Fibroblast of skin of left quadriceps (primary cell): Measurements from ENCODE around the gene PCP2.
A peak's percentile ranks its signal among the peaks of the same experiment; 100 is the strongest.

ENCODE experiments used
- DNase-seq, 2 experiments: peaks; one replicate each; pipeline ENCODE4 v3.0.0-alpha.2; 2013; ENCODE audit warnings: low read depth in 2 of 2

The PCP2 gene

GRCh38 chr19:7638802-7639465, 5.4 kb upstream of the PCP2 start:
- no peak for DNase-seq

- no peak for DNase-seq
Observed at GRCh38 chr19:7637374-7638256, 4.1 kb upstream of the PCP2 start.

GRCh38 chr19:7636691-7637373, 3.3 kb upstream of the PCP2 start, which contains the start of gene STXBP2:
Gene STXBP2, plus strand, starts transcription at chr19:7637110. Its CDS starts 40 bp downstream, at chr19:7637150.
- no peak for DNase-seq

- no peak for DNase-seq
Observed at GRCh38 chr19:7636317-7636690, 2.8 kb upstream of the PCP2 start.

GRCh38 chr19:7635670-7636069, 2.2 kb upstream of the PCP2 start:
- DNase-seq = no peak

GRCh38 chr19:7632340-7633203, 947 bp downstream of the PCP2 start:
- DNase-seq = no peak

GRCh38 chr19:7631577-7631976, 1.9 kb downstream of the PCP2 start:
- DNase-seq = no peak

GRCh38 chr19:7629347-7630054, 4.0 kb downstream of the PCP2 start, which contains the start of the genes PET100 and XAB2:
Gene PET100, plus strand, starts transcription at chr19:7629793. Its CDS starts 41 bp downstream, at chr19:7629834.
Gene XAB2, minus strand, starts transcription at chr19:7629545. Its CDS starts 18 bp downstream, at chr19:7629527.
- DNase-seq = peak; percentile 97 to 98

- no peak for DNase-seq
Observed at GRCh38 chr19:7628589-7629311, 4.8 kb downstream of the PCP2 start.

GRCh38 chr19:7627166-7627565, 6.4 kb downstream of the PCP2 start:
- DNase-seq = no peak

GRCh38 chr19:7625763-7626372, 7.7 kb downstream of the PCP2 start:
- no peak for DNase-seq

- no peak for DNase-seq
Observed at GRCh38 chr19:7624810-7625209, 8.7 kb downstream of the PCP2 start.

- DNase-seq = no peak
Observed at GRCh38 chr19:7623725-7624603, 9.6 kb downstream of the PCP2 start.

GRCh38 chr19:7622933-7623685, 10.4 kb downstream of the PCP2 start:
- DNase-seq = no peak

GRCh38 chr19:7620442-7621412, 12.8 kb downstream of the PCP2 start:
- no peak for DNase-seq

- no peak for DNase-seq
Observed at GRCh38 chr19:7619671-7620441, 13.7 kb downstream of the PCP2 start.
